Transverse colon (tissue), 4 donors: ENCODE data around the gene TPSAB1. TPM values are rescaled to one million over a fixed set of nuclear protein-coding genes. Genes with fewer than 3 reads are reported as not detected.

ENCODE experiments used
- DNase-seq: peaks from one replicate; pipeline ENCODE4 v3.0.0-alpha.2; 2019
- H3K27ac ChIP-seq, 4 donors: fragments of 200-600 bp; sonication (generic); 2 replicates each; pipeline ENCODE4 v1.5.1; 2016 to 2018; ENCODE audit warnings: inconsistent platforms in 4 of 4
- H3K27me3 ChIP-seq: fragments of 200-600 bp; sonication (generic); 2 replicates; pipeline ENCODE4 v1.5.1; 2017; ENCODE audit warnings: inconsistent platforms
- H3K36me3 ChIP-seq, 4 donors: fragments of 200-600 bp; sonication (generic); 2 replicates each; pipeline ENCODE4 v1.5.1; 2017 to 2019; ENCODE audit warnings: inconsistent platforms in 4 of 4
- H3K4me1 ChIP-seq, 4 donors: fragments of 200-600 bp; sonication (generic); 2 replicates each; pipeline ENCODE4 v1.5.1; 2017 to 2020; ENCODE audit warnings: inconsistent platforms in 4 of 4
- H3K4me3 ChIP-seq, 4 donors: fragments of 200-600 bp; sonication (generic); 1 replicate in 1 of 4; 2 replicates in 3 of 4; pipeline versions ENCODE4 v1.5.1 to v1.6.1; 2017 to 2019; ENCODE audit warnings: inconsistent platforms in 4 of 4
- H3K9me3 ChIP-seq, 2 donors: fragments of 200-600 bp; sonication (generic); 2 replicates each; pipeline ENCODE4 v1.5.1; 2017 to 2019; ENCODE audit warnings: inconsistent platforms in 2 of 2
- EP300 ChIP-seq: sonication (generic); formaldehyde crosslinking; IDR thresholded peaks from one replicate; pipeline ENCODE4 v1.6.1; 2017; ENCODE audit warnings: antibody characterized with exemption, low read depth
- POLR2A ChIP-seq: fragments of 450-650 bp; IDR thresholded peaks from one replicate; pipeline ENCODE4 v1.6.1; 2016; ENCODE audit warnings: antibody characterized with exemption, mild to moderate bottlenecking, moderate library complexity
- POLR2AphosphoS5 ChIP-seq, 3 donors: sonication (generic); formaldehyde crosslinking; IDR thresholded peaks; one replicate each; pipeline ENCODE4 v1.6.1; 2016; ENCODE audit warnings: antibody characterized with exemption in 3 of 3
- WGBS, 2 donors: methylation state at CpG; one replicate each; pipeline ENCODE4 v1.1.5; 2018; ENCODE audit warnings: low coverage in 1 of 2; 5-methylcytosine and 5-hydroxymethylcytosine counted together
- in situ Hi-C, 4 donors: fragments of 200-750 bp; cut with MboI; loops; one replicate each; pipeline versions ENCODE4 v1.15.0 to v1.15.1; 2017; ENCODE audit warnings: low sequenced_read_pairs in 3 of 4, low pct_ligation_motif_present in 1 of 4, low pct_unique_long_range_greater_than_20kb in 1 of 4
- intact Hi-C: fragments of 100-400 bp; cut with DNase I; formaldehyde crosslinking; loops from one replicate; pipeline ENCODE4 v1.15.1; 2023; ENCODE audit warnings: low total_unique reads
- total RNA-seq, 4 donors: library from RNA; depleted of rRNA; stranded (reverse); fragments of >200 nt; gene quantifications; one replicate each; pipeline ENCODE4 v1.1.0, GENCODE V29; 2016
- TF ChIP-seq, protein P1 (sequence below), 5 experiments: fragments of 200-600 bp in 3 of 5; fragments of 450-650 bp in 2 of 5; sonication (generic) in 3 of 5; IDR thresholded peaks; 1 replicate in 2 of 5; 2 replicates in 3 of 5; pipeline ENCODE4 v1.5.1; 2016 to 2017; ENCODE audit warnings: antibody characterized with exemption in 5 of 5, inconsistent platforms in 3 of 5, mild to moderate bottlenecking in 2 of 5, moderate library complexity in 1 of 5

Gene TPSAB1
- total RNA-seq, 4 donors from 2014 or later = 9.4 to 33.7 (median 23.8) TPM

DNA sequence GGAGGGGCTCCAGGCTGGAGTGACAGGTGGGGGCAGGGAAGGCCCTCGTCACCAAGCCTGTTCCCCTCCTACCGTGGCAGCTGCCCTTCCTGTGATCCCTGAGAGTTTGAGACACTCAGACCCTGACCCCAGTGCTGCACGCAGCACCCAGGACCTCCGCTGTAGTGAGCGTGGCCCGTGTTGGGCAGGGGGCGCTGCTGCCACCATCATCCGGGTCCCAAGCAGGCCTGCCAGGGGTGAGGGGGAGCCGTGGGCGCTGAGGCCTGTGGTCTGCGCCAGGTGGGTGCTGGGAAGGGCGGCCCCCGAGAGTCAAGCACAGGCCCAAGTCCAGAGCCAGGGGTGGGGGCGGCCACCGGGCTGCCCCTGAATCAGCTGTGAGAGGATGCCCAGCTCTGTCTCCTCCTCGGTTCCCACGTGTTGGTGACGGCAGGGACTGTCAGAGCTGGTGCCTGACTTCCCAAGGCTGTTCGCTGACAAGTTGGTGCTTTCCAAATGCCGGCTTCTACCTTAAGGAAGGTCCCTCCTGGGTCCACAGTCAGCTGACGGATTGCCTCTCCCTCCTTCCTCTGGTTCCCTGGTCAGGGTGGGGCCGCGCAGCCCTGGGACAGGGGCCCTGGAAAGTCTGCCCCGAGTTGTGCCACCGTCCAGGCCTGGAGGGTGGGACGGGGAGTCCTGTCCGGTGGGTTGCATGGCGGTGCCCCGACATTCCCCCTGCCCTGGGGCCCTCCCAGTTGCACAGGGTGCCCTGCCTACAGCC lies 46.5 kb upstream of the TPSAB1 start:
- H3K9me3 ChIP-seq = no peaks in the 10 kb centered on the region
- no peaks in the 10 kb centered on the region for H3K27me3 ChIP-seq
- WGBS, 2 donors = 57% methylated on average over 15 of the region's 29 CpGs; no CpG with 5 or more reads in 1 of the 2 donors
- H3K36me3 ChIP-seq = no peaks in the 10 kb centered on the region
- peak overlapping the region in 3 of 4 donors; percentile 34 to 75 (median 42) for H3K27ac ChIP-seq
- in situ Hi-C loops (no loop called here), intact Hi-C loops (loop anchor here (2.0 kb wide), 1 partner anchor 45 kb away; no protein-coding TSS in a partner anchor)
- TF ChIP-seq POLR2AphosphoS5 (IDR thresholded peaks at IDR 0.05) = no peak
- TF ChIP-seq POLR2A = no peak
- TF ChIP-seq EP300 = no peak
- TF ChIP-seq, protein P1, sequence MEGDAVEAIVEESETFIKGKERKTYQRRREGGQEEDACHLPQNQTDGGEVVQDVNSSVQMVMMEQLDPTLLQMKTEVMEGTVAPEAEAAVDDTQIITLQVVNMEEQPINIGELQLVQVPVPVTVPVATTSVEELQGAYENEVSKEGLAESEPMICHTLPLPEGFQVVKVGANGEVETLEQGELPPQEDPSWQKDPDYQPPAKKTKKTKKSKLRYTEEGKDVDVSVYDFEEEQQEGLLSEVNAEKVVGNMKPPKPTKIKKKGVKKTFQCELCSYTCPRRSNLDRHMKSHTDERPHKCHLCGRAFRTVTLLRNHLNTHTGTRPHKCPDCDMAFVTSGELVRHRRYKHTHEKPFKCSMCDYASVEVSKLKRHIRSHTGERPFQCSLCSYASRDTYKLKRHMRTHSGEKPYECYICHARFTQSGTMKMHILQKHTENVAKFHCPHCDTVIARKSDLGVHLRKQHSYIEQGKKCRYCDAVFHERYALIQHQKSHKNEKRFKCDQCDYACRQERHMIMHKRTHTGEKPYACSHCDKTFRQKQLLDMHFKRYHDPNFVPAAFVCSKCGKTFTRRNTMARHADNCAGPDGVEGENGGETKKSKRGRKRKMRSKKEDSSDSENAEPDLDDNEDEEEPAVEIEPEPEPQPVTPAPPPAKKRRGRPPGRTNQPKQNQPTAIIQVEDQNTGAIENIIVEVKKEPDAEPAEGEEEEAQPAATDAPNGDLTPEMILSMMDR (IDR thresholded peaks at IDR 0.05) = no peak
- H3K4me3 ChIP-seq = no peak overlapping the region
- no peak for DNase-seq
- H3K4me1 ChIP-seq = peaks cover 0 to 16% (median 6%) of the 10 kb centered on the region in 4 donors

DNA sequence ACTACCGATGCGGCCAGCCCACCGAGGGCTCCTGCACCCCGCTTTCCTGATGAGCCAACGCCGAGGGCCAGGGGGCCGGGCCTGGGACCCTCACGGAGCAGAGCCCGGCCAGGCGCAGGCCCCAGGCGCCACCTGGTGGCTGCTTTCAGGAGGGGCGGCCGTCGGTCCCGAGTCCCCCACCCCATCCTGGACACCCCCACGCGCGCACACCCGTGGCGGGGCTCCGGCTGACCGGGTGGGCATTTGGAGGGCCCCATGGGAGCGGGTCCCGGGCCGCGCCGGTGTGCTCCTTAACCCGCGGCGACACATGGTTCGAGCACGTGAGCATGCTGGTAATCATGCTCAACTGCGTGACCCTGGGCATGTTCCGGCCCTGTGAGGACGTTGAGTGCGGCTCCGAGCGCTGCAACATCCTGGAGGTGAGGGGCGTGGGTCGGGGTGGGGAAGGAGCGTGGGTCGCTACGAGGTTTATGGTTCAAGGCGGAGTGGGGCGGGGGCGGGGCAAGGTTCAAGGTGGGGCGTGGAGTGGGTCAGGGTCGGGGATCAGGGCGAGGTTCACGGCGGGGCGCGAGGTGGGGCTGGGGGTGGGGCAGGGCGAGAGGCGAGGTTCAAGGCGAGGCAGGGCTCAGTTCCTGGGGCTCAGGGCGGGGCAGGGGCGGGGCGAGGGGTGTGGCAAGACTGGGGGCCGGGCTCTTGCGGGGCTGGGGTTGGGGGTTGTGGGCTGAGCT lies 45.7 kb upstream of the TPSAB1 start:
- 30% methylated on average over 33 of the region's 61 CpGs; no CpG with 5 or more reads in 1 of the 2 donors for WGBS, 2 donors
- Histone ChIP-seq H3K9me3 (no peaks in the 10 kb centered on the region), H3K27ac (peak overlapping the region in 3 of 4 donors; percentile 34 to 75 (median 42)), H3K27me3 (no peaks in the 10 kb centered on the region), H3K4me3 (no peak overlapping the region), H3K4me1 (peaks cover 0 to 16% (median 6%) of the 10 kb centered on the region in 4 donors), H3K36me3 (no peaks in the 10 kb centered on the region)
- in situ Hi-C loops (no loop called here), intact Hi-C loops (loop anchor here (2.0 kb wide), 1 partner anchor 46 kb away; no protein-coding TSS in a partner anchor)
- no peak for TF ChIP-seq POLR2A
- TF ChIP-seq, protein P1 (IDR thresholded peaks at IDR 0.05) = peak; percentile 54 to 71 (median 70)
- no peak for DNase-seq

DNA sequence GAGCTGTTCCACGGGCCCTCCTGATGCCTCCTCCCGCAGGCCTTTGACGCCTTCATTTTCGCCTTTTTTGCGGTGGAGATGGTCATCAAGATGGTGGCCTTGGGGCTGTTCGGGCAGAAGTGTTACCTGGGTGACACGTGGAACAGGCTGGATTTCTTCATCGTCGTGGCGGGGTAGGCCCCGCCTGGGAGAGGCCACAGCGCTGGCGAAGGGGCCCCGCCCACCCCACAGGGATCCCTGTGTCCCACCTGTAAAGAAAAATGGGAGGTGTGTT lies 45.2 kb upstream of the TPSAB1 start:
- Histone ChIP-seq H3K9me3 (no peaks in the 10 kb centered on the region), H3K36me3 (no peaks in the 10 kb centered on the region), H3K4me1 (peaks cover 0 to 16% (median 6%) of the 10 kb centered on the region in 4 donors), H3K4me3 (no peak overlapping the region), H3K27ac (no peak overlapping the region), H3K27me3 (no peaks in the 10 kb centered on the region)
- DNase-seq = no peak
- intact Hi-C loops (loop anchor here (2.0 kb wide), 1 partner anchor 47 kb away; no protein-coding TSS in a partner anchor), in situ Hi-C loops (no loop called here)
- WGBS, 2 donors = 69% methylated on average over 14 of the region's 14 CpGs; no CpG with 5 or more reads in 1 of the 2 donors
- TF ChIP-seq, protein P1 (IDR thresholded peaks at IDR 0.05) = no peak
- TF ChIP-seq POLR2A = no peak
- no peak for TF ChIP-seq POLR2AphosphoS5 (IDR thresholded peaks at IDR 0.05)
- TF ChIP-seq EP300 = no peak

DNA sequence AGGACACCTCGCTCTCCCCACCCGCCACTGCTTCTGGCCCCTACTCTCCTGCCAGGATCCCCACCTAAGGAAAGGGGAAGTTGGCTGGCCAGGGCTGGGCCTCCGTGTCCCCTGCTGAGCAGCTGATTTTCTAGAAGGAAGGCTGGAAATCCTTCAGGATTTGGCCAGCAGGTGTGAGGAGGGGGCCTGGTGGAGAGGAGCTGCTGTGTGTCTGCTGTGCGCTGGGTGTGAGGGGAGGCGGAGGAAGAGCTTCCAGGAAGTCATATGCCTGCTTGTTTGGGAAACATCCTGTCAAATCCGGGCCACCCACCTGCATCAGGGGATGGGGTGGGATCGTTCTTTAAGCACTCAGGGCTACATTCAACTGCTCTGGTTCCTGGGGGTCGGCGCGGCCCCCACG lies 44.0 kb upstream of the TPSAB1 start:
- no peaks in the 10 kb centered on the region for H3K36me3 ChIP-seq
- H3K4me3 ChIP-seq = no peak overlapping the region
- H3K27me3 ChIP-seq = no peaks in the 10 kb centered on the region
- no peak for DNase-seq
- peaks cover 0 to 16% (median 6%) of the 10 kb centered on the region in 4 donors for H3K4me1 ChIP-seq
- TF ChIP-seq POLR2A (no peak), EP300 (no peak), POLR2AphosphoS5 (IDR thresholded peaks at IDR 0.05) (no peak)
- H3K9me3 ChIP-seq = no peaks in the 10 kb centered on the region
- no peak overlapping the region for H3K27ac ChIP-seq
- intact Hi-C loops (no loop called here), in situ Hi-C loops (no loop called here)
- 55% methylated on average over 11 of the region's 11 CpGs; no CpG with 5 or more reads in 1 of the 2 donors for WGBS, 2 donors
